ENCODE data around the gene P4HA2.

P4HA2 gene

DNA sequence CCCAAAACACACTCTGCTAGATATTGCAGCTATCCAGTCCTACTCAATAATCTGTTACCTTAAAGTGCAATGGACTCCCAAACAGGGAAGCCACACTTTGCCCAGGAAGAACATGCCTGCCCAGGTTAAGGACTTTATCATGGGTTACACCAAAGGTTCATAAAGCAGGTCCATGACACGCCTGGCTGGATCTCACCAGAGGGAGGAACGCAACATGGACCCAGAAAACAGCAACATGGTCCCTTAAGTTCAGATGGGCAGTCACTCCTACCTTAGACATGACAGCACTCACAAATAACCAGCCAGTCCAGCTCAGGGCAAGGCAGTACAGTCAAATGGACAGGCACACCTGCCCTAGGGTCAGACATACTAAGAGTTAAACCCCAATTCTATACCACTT, 3.8 kb downstream of the P4HA2 start:
- no peak for DNase-seq (ENCODE audit: low read depth)

DNA sequence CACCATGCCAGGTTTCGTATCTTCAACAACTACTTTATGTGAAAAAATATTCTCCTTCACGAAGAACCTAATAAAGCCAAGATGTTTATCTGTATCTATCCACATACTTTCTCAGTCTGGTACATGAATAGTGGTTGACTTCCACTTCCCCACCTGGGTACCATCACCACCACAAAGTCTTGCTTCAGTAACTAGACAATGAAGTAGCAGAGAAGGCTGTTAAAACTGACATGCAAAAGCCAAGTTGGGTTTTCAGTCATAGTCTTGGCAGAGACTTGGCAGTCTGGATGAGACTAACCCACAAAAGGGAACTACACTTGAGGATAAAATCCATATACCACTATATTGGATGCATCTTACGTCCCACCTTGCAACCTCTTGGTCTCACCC, 5.0 kb downstream of the P4HA2 start:
- no peak for DNase-seq (ENCODE audit: low read depth)

DNA sequence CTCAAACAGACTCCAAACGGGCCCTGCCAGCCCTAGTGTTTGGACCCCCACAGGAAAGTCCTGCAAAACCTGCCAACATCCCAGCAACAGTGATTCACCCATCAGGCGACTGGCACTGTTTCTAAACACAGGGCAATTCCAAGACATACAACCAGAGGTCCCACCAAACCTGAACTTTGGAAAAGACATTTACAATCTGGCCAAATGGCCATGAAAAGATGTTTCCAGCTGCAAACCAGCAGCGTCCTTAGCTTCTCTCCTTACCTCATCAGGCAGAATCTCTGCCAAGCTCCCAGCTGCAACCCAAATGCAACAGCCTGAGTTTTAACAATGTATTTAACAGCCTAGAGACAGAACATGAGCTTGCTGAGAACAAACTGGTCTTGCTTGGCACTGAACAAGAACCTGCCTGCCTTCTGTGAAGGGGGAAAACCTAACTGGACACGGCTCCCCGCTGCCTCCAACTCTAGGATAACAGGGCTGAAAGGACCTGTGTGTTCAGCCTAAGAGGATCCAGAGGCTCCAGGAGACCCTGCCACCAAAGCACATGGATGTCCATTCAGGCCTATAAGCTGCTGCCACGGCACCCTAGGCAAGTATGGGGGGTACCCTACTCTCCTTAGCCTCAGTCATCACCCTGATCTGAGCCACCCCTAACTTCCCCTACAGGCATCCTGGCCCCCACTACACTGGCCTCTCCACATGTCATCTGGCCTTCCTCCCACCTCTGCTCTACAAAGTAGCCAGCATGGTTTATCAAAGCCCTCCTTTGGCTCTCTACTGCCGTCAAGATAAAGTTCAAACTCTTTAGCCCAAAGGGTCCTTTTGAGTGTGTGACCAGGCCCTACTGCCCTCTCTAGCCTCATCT, 5.6 kb downstream of the P4HA2 start:
- DNase-seq (ENCODE audit: low read depth), result peak; percentile 42

DNA sequence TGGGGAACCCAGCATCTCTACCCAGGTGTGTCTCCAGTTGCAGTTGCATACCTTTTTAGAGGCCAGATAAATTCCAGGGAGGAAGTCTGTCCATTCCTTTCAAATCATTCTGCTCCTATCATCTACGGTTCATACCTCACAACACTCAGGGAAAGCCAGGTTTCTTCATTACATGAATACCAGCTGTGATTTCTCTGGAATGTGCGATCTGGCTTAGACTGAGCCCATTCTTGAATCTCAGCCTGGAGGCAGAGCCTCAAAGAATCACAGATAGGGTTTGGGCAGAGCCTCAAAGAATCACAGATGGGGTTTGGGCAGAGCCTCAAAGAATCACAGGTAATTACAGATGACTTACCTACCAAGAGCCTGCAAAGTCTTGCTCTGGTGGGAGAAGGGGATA, 7.2 kb downstream of the P4HA2 start:
- DNase-seq (ENCODE audit: low read depth), result no peak

DNA sequence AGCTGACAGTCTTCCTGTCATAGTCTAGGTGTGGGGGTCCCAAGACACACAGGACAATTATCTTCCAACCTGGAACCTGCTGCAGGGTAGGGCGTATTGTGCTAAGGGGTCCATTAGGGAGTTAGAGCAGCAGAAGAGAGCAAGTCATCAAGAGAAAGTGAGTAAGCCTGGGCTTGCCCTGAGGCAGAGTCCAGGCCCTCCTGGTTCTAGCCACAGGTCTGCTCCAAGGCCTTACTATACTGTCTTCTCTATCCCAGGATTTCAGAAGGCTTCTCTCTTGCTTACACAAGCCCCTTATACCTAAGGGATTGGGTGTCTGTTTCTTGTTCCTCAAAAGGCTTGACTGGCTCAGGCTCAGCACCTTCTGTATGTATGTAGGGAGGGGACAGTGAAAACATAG, 7.7 kb downstream of the P4HA2 start:
- no peak for DNase-seq (ENCODE audit: low read depth)

GRCh38 chr5:132219289-132219970, 8.2 kb downstream of the P4HA2 start:
- no peak for DNase-seq (ENCODE audit: low read depth)

DNA sequence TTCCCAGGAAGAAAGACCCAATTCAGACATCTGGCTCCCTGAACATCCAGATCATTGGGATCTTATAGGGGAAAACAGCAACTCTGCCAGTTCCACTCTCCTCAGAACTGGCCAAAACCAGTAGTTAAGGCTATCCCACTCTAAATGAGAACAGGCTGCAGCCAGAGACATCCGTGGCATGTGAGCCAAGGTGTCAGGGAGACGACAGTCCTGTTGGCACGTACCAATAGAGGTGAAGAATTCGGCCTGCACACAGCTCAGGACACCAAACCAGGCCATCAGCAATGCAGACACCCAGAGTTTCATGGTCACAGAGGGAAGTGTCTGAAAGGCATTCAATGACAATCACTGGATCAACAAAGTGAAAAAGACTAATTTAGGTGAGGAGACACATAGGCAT, 9.3 kb downstream of the P4HA2 start:
- no peak for DNase-seq (ENCODE audit: low read depth)

DNA sequence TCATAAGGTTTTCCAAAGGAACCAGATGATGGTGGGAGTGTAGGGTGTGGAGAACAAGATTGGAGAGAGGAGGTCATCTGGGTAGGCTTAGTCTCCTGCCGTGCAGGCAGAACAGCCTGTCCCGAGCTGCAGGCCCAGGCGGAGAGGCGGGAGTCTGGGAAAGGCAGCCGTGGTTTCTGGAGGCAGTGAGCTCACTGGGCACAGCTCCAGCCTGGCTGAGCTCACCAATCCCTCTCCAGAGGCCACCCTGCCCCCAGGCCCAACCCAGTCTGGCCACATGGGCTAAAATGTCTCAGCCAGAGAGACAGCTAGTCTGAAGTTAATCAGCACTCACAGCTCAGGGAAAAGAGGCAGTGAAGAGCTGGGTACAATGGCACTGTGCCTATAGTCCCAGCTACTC, 12.3 kb downstream of the P4HA2 start:
- peak; percentile 98 for DNase-seq (ENCODE audit: low read depth)

DNA sequence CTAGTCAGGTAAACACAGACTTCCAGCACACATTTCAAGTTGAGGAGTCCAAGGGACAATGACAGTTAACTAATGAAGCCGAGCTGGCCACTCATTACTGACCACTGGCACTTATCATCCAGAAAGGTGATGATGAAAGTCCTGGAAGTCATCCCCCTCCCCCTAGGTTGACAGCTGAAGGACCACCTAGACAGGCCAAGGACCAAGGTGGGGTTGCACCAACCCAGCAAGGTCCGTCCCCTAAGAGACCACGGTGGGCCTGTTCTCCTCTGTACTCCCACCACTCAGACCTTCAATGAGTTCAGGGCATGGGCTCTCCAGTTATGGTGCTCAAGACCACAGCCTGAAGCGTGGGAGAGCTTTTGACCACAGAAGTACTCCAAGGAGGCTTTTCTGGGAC, 13.2 kb downstream of the P4HA2 start:
- DNase-seq (ENCODE audit: low read depth), result no peak

- no peak for DNase-seq (ENCODE audit: low read depth)
Observed at GRCh38 chr5:132213666-132214065, 14.0 kb downstream of the P4HA2 start.

- no peak for DNase-seq (ENCODE audit: low read depth)
Observed at GRCh38 chr5:132211787-132212186, 15.9 kb downstream of the P4HA2 start.

GRCh38 chr5:132210944-132211343, 16.7 kb downstream of the P4HA2 start:
- DNase-seq (ENCODE audit: low read depth), result no peak

- no peak for DNase-seq (ENCODE audit: low read depth)
Observed at GRCh38 chr5:132209901-132210545, 17.6 kb downstream of the P4HA2 start.

- peak; percentile 70 for DNase-seq (ENCODE audit: low read depth)
Observed at GRCh38 chr5:132209131-132209530, 18.5 kb downstream of the P4HA2 start.

GRCh38 chr5:132207778-132208177, 19.9 kb downstream of the P4HA2 start:
- no peak for DNase-seq (ENCODE audit: low read depth)

DNA sequence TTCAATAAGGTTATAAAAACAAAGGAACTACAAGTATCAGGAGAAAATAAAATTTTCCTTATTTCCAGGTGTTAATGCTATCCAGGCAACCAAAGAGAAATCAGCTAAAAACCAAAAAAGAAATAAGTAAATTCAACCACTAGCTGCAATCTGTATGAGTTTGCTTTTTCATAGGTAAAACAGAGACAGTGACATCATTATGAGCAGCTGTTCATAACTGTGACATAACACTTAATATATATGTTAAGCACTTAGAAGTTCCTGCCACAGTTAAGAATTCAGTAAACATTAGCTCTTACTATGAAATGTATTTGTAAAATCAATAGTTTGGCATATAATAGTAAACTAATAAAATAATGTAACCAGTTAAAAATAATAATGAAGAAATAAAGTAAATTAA, 20.9 kb downstream of the P4HA2 start:
- DNase-seq (ENCODE audit: low read depth), result no peak

- peak; percentile 57 for DNase-seq (ENCODE audit: low read depth)
Observed at GRCh38 chr5:132205385-132206125, 22.1 kb downstream of the P4HA2 start.

DNA sequence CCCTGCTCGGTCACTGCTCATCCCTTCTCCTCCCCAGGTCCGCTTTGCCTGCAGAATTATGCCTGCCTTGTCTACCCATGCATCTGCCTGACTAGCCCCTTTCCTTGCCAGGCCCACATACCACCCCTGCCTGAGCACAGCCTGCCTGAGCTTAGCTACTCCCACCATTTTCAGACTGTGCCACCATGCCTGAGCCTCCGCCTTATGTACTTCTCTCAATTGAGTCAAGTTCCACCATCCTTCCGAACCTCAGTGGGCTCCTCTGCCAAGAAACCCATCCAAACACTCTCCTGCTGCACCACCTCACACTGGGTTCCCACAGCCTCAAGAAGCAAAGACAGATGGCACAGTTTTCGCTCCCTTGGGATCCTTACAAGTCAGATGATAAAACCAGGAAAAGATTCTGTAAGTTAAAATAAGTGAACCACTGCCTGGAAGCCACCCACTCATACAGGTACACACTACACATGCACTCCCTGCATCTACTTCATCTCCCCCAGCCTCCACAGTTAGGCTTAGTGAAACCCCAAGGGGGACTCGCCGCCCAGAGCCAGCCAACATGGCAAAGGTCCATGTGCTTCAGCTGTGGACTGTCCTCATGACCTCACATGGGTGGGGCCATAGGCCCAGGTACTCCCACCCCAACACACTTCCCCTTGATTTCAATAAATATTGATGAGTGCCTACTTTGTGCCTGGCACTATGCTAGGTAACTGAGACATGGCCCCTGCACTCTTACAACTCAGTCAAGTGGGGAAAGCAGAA, 23.1 kb downstream of the P4HA2 start:
- DNase-seq (ENCODE audit: low read depth), result no peak

DNA sequence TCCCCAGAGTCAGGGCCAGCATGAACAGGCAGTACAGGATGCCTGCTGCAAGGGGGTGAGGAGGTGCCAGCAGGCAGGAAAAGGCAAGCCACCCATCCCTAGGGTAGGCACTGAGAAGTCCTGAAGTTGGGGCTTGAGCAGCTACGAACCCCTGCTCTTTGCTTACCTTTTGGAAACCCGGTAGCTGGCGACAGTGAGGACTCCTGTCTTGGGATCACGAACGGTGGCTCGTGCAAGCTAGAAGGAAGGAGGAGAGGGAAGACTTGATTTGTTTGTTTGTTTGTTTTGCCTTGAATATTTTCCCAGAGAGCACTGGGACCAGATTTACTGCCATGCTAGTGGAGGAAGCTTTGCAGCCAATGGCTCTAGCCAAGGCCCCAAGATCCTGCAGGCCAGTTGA, 23.7 kb downstream of the P4HA2 start:
- no peak for DNase-seq (ENCODE audit: low read depth)

- DNase-seq (ENCODE audit: low read depth), result peak; percentile 57
Observed at GRCh38 chr5:132203464-132203818, 24.2 kb downstream of the P4HA2 start.

GRCh38 chr5:132202711-132203463, 24.8 kb downstream of the P4HA2 start:
- DNase-seq (ENCODE audit: low read depth), result no peak

All from iris pigment epithelial cell (primary cell).